Measurements from ENCODE around the gene MDK.
"Not testable (repeated sequence)": the region's sequence is repeated elsewhere in the genome, so short reads cannot be mapped to it uniquely, and the experiment has no call there.

Gene MDK

DNA sequence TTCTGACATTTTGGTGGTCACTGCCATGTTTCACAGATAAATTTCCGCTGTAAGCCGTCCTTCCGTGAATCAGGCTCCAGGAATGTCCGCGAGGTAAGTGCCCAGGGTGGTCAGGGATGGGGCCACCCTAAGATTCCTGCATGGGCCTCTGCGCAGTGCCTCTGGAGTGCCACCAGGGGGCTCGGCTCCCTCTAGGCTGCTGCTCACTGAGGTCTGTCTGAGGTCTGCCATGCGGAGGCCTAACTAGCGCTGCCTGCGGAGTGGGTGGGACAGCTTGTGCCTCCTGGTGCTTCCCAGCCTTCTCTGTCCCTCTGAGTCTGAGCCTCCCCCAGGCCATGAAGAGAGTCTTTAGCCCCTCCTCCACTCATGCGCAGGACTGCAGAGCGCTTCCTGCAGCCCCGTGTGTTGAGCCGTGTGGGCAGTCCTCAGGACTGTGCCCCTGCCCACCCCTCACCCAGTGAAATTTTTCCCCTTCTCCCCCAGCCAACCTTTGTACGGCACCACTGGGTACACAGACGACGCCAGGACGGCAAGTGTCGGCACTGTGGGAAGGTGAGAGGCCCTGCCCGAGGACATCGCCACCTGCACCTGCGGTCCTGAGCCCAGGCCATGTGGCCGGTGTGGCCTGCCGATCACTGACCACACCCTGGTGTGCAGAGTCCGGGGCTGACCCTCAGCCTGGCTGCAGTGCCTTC lies 11.9 kb upstream of the MDK start:
- no peak for DNase-seq (ENCODE audit: low read depth)

DNA sequence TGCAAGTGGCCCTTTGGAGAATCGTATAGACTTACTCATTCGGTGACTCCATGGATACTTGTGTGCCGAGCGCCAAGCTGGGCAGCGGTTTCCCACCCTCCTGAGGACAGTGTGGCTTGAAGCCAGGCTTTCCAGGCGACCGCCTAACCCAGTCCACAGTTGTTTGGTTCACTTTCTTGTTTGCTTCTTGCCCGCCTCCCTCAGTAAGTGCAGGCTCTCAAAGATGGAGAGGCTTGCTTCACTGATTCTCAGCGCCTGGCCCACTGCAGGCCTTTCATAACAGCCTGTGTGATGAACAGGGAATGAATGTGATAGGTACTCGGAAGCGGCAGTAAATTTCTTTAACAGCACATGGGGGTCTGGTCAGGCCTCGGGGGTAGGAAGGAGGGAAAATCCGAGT lies 11.2 kb upstream of the MDK start:
- DNase-seq (ENCODE audit: low read depth) = no peak

DNA sequence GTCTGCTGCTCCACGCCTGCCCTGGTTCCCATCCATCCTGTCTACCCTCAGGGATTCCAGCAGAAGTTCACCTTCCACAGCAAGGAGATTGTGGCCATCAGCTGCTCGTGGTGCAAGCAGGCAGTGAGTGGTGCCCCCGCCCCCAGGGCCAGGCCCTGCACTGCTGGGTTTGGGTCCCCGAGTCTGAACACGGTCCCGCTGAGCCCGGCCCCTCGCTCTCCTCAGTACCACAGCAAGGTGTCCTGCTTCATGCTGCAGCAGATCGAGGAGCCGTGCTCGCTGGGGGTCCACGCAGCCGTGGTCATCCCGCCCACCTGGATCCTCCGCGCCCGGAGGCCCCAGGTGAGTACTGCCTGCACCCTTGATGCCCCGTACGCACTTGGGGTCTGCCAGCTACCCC lies 10.2 kb upstream of the MDK start:
- not testable (repeated sequence) for DNase-seq (ENCODE audit: low read depth)

DNA sequence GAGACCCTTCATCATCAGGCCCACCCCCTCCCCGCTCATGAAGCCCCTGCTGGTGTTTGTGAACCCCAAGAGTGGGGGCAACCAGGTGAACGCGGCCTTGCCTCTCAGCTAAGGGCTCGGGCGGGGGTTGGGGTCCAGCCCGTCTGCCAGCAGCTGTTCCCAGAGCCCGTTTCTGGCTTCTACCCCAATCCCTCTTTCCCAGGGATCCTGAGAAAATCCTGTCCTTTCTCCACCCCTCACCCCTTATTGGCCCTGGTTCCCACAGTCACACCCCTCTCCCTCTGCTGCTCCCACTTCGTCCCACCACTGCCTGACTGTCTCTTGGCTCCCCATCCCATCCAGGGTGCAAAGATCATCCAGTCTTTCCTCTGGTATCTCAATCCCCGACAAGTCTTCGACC lies 9.4 kb upstream of the MDK start:
- no peak for DNase-seq (ENCODE audit: low read depth)

DNA sequence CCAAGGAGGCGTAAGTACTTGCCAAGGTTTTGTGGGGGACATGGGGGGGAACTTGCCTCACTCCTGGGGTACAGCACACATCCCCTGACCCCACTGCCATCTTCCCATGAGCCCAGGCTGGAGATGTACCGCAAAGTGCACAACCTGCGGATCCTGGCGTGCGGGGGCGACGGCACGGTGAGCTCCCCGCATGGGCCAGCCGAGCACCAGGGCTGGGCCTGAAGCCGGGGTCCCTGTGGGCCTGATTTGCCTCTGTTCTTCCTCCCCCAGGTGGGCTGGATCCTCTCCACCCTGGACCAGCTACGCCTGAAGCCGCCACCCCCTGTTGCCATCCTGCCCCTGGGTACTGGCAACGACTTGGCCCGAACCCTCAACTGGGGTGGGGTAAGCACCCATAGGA lies 9.0 kb upstream of the MDK start:
- not testable (repeated sequence) for DNase-seq (ENCODE audit: low read depth)

DNA sequence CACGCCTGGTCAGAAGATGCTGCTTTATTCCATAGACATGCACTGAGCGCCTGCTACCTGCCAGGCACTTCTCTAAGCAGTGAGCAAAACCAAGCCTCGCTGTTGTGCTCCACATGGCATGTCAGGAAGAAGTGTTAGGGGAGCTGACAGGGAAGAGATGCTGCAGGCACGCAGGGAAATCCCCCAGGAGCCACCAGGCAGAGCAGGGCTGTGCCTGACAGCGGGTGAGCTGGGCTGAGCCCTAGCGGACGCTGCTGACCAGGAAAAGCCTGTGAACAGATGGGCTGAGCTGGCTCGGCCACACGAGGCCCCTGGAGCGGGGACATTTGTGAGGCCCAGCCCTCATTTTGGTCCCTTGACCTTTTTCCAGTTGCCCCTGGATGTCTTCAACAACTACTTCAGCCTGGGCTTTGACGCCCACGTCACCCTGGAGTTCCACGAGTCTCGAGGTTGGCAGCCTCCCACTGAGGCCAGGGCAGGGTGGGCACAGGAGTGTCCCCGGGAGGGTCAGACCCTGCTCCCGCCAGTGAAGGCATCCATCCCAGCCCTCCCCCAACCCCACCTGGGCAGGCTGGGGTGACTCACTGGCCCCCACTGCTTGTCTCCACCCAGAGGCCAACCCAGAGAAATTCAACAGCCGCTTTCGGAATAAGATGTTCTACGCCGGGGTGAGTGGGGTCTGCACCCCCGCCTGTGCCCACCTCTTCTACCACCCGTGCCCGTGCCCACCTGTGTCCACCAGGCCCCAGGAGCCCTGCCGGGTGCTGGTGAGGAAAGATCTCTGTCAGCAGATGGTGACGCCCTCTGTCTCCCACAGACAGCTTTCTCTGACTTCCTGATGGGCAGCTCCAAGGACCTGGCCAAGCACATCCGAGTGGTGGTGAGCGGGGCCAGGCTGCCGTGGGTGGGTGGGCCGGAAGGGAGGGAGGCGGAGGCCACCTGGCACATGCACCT lies 7.4 kb upstream of the MDK start:
- no peak for DNase-seq (ENCODE audit: low read depth)

DNA sequence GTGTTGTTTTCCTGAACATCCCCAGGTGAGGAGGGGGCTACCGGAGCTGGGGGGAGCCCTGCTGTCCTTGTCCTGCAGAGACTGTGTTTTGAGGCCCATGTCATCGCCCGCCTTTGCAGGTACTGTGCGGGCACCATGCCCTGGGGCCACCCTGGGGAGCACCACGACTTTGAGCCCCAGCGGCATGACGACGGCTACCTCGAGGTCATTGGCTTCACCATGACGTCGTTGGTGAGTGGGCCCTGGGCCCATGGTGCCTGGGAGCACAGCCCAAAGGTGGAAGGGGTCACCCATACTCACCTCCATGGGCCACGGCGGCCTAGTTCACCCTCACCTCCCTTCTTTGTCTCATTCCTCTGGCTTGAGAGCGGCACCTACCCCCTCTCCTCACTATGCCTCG lies 6.7 kb upstream of the MDK start:
- DNase-seq (ENCODE audit: low read depth) = no peak

DNA sequence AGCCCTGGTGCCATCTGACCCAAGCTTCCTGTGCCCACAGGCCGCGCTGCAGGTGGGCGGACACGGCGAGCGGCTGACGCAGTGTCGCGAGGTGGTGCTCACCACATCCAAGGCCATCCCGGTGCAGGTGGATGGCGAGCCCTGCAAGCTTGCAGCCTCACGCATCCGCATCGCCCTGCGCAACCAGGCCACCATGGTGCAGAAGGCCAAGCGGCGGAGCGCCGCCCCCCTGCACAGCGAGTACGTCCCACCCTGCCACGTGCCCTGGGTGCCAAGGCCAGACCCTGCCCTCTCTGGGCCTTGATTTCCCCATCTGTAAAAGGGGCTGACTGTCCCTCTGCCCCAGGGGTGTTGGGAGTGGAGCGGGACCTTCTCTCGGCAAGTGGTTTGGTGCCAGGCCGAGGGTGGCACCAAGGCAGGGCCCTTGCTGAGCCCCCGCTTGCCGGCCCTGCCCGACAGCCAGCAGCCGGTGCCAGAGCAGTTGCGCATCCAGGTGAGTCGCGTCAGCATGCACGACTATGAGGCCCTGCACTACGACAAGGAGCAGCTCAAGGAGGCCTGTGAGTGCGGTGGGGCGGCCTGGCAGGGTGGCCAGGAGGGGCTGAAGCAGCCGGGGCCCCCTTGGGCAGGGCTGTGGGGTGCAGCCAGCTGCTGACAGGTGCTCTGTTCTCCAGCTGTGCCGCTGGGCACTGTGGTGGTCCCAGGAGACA lies 5.9 kb upstream of the MDK start:
- no peak for DNase-seq (ENCODE audit: low read depth)

DNA sequence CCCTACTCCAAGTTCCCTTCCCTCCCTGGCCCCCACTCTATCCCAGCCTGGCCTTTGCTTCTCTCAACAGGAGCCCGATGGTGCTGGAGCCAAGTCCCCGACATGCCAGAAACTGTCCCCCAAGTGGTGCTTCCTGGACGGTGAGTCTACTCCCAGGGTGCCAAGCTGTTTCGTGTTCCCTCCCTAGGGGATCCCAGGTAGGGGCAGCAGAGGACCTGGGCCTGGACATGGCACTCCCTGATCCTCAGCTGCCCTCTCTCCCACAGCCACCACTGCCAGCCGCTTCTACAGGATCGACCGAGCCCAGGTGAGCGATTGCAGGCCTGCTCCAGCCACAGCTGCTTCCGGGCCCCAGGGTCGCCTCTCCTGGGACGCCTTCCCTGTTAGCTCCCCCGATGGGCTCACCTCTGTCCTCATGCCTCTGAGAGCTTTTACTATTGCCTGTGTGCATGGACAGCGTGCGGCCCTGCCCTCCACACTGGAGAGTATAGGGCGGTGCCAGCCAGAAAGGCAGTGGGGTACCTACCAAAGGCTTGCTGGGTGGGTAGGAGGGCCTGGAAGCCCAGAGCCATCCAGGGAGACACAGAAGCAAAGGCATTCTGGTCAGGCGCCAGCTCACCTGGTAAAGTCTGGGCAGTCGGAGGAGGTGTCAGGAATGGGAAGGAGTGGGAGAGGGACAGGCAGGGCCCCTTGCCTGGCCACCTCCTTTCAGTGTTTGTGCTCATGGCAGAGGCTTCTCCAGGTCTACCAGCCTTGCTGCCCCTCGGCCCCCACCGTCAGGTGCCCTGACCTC lies 5.0 kb upstream of the MDK start:
- no peak for DNase-seq (ENCODE audit: low read depth)

DNA sequence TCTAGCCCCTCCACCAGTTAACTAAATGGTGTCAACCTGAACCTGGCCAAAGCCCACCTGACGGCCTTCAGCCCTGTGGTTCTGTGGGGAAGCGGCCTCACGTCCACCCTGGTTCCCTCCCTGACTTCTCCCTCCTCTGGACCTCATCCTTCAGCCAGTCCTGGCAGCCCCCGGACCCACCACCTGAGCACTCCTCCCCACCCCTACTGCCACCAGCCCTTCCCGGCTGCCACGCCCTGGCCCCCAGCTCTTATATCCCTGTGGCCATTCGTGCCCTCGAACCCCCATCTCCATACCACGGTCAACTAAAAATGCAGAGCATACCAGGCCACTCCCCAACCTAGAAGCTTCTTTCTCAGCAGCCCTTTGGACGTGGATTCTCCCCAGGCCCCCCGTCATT lies 4.2 kb upstream of the MDK start:
- DNase-seq (ENCODE audit: low read depth) = no peak

DNA sequence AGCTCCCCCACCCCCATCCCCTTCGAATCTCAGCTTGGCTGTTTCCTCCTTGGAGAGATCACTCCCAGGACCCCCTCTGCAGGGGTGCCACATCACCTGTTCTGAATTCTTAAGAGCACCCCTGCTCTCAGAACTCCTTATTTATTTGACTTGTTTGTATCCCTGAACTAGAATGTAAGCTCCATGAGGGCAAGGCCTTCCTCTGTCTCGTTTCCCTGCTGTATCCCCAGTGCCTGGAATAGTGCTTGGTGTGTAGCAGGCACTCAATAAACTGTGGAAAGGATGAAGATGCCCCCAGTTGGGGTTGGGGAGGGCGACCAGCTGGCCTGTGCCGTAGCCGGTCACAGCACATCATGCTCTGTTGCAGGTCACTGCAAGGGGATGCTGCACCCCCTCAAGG lies 3.6 kb upstream of the MDK start:
- no peak for DNase-seq (ENCODE audit: low read depth)

DNA sequence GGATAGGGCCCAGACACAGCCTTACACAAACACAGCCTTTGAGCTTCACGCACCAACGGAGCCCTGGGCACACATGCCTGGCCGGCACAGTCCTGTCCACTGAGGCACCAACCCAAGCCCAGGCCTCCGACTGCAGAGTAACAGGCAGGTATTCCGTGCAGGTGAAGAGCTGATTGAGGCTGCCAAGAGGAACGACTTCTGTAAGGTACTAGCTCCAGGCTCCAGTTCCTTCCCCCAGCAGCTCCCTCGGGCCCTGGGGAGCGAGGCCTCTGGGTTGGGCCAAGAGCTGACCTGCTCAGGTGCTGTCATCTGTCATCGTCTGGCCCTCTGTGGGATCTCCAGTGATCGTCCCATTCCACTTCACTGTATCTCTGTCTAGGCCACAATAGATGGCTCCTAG lies 3.2 kb upstream of the MDK start:
- no peak for DNase-seq (ENCODE audit: low read depth)

DNA sequence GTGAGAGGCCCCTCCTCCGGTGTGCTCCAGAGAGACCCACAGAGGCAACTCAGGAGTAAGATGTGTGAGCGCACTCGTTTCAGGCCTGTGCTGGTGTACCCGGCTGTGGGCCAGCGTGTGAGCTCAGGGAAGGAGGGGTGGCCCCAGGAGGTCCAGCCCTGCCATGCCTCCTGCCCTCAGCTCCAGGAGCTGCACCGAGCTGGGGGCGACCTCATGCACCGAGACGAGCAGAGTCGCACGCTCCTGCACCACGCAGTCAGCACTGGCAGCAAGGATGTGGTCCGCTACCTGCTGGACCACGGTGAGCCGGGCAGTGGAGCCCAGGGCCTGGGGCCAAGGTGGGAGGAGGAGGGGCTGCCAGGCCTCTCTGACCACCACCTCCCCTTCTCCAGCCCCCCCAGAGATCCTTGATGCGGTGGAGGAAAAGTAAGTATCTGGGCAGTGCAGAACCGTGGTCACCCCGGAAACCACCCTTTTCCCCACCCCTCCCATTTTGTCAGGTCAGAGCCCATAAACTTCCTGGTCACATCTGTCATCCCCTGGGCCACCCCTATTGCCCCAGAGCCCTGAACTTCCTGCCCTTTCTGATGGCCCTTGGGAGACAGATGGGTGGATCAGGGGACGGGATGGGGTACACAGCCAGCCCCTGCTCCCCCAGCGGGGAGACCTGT lies 2.5 kb upstream of the MDK start:
- no peak for DNase-seq (ENCODE audit: low read depth)

DNA sequence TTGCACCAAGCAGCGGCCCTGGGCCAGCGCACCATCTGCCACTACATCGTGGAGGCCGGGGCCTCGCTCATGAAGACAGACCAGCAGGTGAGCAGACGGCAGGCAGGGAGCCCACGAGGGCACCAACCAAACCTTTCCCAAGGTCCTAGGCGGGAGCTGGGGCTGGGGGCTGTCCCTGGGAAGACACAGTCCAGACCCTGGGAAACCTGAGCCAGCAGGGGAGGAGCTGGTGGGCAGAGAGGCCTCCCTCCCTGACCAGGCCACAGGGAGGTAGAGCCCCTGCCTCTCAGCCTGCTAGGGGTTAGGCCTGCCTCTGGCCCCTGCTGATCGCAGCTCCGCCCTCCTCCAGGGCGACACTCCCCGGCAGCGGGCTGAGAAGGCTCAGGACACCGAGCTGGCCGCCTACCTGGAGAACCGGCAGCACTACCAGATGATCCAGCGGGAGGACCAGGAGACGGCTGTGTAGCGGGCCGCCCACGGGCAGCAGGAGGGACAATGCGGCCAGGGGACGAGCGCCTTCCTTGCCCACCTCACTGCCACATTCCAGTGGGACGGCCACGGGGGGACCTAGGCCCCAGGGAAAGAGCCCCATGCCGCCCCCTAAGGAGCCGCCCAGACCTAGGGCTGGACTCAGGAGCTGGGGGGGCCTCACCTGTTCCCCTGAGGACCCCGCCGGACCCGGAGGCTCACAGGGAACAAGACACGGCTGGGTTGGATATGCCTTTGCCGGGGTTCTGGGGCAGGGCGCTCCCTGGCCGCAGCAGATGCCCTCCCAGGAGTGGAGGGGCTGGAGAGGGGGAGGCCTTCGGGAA lies 1.8 kb upstream of the MDK start:
- not testable (repeated sequence) for DNase-seq (ENCODE audit: low read depth)

DNA sequence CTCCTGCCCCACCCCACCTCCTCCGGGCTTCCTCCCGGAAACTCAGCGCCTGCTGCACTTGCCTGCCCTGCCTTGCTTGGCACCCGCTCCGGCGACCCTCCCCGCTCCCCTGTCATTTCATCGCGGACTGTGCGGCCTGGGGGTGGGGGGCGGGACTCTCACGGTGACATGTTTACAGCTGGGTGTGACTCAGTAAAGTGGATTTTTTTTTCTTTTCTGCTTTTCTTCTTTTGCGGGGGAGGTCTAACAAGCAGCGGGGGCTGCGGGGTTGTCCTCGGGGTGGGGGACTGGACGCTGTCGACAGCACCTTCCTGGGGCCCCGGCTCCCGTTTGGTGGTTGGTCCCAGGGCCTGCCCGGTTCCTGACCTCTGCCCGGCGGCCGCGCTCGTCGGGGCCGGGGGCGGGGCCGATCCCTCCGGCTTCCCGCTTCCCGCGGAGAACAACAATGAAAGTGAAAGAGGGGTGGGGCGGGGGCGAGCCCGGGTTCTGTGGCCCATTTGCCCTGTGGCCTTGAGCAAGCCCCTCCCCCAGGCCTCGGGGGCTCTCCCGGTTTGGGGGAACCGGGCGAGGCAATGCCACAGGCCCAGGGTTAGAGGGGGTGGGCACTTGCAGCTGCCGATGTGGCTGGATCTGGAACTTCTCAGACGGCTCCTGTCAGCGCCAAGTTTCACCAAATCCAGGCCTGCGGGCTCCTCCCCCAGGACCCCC lies 975 bp upstream of the MDK start:
- DNase-seq (ENCODE audit: low read depth) = no peak

DNA sequence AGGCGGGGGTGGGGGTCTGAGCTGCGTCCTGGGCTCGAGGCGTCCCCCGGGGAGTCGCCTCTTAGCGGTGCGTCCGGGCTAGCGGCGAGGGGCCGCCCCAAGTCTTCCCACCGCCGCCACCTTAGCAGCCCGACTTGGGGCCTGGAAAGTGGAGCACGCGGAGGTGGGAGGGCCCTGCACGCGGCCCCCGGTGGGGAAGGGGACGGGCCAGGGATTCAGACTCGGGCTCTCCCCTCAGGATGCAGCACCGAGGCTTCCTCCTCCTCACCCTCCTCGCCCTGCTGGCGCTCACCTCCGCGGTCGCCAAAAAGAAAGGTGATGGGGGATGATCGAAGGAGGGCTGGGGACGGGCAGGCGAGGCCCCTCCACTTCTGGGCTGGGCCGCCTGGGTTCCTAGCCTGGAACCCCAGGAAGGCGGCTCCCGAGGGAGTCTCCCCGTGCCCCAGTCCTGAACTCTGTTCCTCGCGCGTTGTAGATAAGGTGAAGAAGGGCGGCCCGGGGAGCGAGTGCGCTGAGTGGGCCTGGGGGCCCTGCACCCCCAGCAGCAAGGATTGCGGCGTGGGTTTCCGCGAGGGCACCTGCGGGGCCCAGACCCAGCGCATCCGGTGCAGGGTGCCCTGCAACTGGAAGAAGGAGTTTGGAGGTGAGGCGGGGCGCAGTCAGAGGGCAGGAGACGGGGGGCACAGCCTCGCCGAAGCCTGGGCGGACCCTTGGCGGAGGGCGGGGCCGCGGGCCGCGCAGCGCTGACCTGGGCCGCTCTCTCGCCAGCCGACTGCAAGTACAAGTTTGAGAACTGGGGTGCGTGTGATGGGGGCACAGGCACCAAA lies 563 bp downstream of the MDK start:
- no peak for DNase-seq (ENCODE audit: low read depth)

DNA sequence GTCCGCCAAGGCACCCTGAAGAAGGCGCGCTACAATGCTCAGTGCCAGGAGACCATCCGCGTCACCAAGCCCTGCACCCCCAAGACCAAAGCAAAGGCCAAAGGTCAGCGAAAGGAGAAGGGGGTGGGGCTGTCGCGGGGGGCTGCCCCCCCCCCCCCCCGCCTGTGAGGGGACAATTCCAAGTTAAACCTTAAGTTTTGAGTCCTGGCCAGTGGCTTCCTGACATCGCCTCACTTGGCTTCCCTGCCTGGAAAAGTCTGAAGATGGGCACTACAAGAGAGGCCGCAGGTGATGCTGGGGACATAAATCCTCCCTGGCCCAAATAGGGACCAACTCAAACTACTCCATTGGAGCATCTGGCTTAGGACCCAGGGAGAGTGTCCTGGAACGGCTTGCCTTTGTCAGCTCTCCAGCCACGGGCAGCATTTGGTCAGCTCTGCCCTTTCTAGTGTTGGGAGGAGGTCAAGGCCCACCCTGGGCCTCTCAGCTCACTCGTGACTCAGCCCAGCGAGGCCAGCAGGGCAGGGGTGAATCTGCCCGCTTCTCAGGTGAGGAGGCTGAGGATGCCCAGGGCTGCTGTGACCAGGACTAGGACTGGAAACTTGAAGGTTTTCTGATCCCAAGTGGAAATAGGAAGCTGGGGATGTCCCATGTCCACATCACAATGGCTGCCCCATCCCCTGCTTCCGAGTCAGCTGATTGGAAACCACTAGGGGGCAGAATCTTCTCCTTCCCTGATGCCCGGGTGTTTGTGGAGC lies 1.4 kb downstream of the MDK start:
- no peak for DNase-seq (ENCODE audit: low read depth)

DNA sequence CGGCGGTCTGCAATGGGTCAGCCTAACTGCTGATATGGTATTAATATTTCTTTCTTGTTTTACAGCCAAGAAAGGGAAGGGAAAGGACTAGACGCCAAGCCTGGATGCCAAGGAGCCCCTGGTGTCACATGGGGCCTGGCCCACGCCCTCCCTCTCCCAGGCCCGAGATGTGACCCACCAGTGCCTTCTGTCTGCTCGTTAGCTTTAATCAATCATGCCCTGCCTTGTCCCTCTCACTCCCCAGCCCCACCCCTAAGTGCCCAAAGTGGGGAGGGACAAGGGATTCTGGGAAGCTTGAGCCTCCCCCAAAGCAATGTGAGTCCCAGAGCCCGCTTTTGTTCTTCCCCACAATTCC lies 1.9 kb downstream of the MDK start:
- no peak for DNase-seq (ENCODE audit: low read depth)

All from HS-27A (cell line).